ENCODE data around the gene ASIC1.
"Not testable (repeated sequence)": the region's sequence is repeated elsewhere in the genome, so short reads cannot be mapped to it uniquely, and the experiment has no call there.

ASIC1 gene

DNA sequence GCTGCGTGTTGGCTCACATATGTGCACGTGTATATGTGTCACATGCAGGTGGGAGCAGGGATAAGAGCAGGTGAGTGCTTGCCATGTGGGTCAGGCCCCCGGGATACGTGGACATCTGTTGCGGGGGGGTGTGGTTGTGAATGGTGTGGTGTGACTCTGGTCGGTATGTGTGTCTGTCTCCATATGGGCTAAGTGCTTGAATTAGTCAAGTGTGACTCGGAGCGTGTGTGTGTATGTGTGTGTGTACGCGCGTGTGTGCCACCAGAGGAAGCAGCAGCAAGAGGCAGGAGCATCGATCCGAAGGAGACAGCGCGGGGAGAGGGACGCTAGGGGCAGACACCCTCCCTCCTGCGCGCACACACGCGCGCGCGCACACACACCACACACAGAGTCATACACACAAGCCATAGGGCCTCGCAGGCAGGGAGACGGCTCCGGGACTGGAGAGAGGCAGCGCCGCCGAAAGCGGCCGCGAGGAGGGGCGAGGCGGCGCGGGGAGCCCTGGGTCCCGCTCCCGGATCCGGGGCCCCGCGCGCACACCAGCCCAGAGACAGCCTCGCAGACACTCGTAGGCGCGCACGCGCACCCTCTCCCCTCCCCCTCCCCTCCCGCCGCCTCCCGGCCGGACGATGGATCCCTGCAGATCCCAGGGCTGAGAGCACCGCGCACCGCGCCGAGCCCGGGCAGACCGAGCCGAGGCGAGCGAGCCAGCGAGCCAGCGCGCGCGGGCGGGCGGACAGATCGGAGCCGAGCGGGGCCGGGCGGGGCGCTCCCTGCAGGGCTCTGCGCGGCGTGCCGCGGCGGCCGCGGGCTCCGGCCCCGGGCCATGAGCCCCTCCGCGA, at the start of gene ASIC1:
ASIC1 (plus strand) TSS at position 597 of the 842 bp plus-strand sequence. CDS start 1,171 bp downstream, outside the sequence.
- DNase-seq (ENCODE audit: low read depth), result peak; percentile 21

DNA sequence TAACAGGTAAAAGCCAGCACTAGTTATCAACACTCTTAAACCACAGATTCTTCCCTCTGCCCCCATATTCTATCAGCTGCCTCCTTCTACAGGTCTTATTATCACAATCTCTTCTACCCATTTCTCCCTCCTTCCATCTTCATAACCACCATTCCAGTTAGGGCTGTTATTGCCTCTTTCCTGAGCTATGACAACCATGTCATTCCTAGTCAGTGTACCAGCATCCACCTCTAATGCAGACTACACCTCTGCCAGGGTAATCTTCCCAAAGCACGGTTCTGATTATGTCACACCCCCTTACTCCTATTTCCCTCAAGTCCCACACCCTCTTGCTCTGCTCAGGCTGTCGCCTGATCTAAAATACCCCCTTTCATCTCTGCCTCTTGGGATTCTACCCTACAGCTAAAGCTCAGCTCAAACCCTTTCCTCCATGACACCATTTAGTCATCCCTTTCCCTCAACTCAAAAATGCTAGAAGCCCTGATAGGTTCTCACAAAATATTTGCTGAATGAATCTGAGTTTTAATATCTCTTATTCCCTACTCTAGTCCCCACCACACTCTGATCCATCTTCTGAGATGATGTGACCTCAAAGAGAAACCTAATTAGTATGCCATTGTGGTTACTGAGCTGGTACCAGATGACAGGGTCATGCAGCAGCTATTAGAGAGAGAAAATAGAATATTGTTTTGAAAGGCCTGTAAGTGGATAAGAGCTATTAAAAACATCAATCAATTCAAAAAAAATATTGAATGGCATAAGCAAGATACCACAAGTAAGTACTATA, 43.8 kb upstream of the ASIC1 start:
- DNase-seq (ENCODE audit: low read depth), result no peak

DNA sequence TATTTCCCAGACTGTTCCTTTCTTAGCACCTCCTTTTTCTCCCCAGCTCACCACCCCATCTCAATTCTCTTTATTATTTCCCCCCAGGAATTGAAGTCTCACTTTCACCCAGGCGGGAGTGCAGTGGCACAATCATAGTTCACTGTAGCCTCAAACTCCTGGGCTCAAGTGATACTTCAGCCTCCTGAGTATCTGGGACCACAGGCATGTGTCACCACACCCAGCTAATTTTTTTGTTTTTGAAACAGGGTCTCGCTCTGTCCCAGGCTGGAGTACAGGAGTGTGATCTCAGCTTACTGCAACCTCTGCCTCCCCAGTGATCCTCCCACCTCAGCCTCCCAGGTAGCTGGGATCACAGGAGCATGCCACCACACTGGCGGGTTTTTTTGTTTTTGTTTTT, 43.1 kb upstream of the ASIC1 start:
- no peak for DNase-seq (ENCODE audit: low read depth)

DNA sequence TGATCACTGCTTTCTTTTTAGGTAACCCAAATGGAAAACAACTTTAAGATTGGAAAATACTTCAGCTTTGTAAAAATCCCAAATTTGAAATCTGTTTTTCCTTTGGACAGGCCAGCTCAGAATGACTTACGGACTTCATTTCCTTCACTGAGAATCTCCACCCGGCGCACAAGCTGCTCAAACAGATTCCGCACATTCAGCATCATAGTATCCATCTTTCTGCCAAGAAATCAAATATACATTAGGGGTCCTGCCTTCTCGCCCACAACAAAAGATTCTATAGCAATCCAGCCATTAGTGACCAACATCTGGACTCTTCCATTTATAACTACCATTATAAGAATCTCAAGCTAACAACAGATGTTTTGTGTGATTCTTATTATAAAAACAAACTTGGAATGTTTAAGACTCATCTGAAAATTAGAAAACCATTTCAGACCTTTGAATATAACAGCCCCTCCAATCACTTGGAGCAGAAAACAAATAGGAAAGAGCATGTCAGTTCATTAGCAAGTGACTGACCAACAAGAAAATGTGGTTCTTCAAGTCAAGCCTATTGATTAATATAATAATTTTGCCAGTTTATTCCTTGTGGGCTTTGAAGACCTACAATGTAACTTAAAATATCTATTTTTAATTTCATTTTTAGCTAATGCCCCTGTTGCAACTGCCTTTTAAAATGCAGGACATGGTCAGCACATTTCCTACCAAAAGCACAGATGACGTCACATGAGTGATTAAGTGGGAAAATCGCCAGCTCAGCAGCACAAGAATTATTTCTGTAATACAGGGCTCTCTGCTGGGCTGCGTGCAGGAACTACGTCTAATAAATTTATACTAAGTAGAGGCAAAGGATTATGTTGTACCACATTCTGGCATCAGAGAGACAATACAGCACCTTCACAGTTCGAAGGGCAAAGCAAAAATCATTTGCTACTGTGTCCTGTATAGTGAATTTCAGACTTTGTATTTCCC, 40.6 kb upstream of the ASIC1 start:
- DNase-seq (ENCODE audit: low read depth), result no peak

DNA sequence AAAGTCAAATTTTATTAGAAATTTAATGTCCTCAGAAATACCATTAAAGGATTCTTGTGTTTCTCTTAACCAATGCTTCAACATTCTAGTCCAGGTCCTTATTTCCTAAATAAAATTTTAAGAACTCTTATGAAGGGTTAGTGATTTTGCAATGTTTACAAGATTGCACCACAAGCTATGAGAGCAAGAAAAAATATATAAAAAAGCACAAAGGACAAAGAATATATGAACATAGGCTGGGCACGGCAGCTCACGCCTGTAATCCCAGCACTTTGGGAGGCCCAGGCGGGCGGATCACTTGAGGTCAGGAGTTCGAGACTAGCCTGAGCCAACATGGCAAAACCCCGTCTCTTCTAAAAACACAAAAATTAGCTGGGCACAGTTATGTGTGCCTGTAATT, 39.8 kb upstream of the ASIC1 start:
- no peak for DNase-seq (ENCODE audit: low read depth)

DNA sequence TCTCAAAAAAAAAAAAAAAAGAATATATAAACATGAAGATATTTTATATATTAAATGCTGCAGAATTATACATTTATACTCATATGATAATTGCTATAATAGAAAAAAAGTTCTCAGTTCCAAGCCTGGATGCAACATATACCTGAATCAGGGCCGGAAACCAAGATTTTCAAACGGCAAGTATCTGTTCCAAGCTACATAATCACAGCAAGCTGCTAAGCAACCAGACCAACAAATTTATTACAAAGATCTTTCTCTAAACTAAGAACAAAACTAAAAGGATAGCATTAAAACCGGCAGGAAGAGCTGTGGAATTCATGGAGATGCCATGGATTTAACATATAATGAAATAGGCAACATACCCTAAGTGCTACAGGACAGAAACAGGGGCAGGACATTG, 39.2 kb upstream of the ASIC1 start:
- DNase-seq (ENCODE audit: low read depth), result no peak

DNA sequence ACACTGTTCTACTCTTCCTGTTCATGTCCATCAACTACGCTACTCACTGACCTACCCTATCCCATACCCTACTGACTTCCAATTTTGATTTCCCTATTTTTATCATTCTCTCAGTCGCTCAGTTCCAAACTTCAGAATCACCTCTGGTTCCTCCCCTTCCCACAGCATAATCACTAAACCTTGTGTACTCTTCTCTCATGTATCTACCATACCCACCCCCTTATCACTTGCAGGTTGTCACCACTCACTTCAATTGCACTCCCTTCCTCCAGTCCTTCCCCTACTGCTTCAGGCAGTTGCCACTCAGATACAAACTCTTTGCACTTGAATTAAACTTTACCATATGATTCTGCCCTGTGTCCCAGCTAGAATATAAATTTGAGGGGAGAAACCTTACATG, 38.4 kb upstream of the ASIC1 start:
- no peak for DNase-seq (ENCODE audit: low read depth)

DNA sequence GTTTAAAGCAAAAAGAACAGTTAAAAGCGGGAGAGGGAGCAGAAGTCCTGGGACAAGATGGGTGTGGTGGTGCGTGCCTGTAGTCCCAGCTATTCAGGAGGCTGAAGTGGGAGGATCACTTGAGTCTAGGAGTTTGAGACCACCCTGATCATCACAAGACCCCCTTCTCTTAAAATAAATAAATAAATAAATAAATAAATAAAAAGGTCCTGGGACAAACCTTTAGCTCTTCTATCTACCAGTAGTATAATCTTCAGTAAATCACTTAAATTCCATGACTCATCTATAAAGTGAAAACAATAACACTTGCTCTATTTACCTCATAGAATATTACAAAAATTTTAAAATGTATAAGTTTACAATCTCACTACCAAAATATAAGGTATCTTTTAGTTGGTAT, 37.9 kb upstream of the ASIC1 start:
- DNase-seq (ENCODE audit: low read depth), result no peak

DNA sequence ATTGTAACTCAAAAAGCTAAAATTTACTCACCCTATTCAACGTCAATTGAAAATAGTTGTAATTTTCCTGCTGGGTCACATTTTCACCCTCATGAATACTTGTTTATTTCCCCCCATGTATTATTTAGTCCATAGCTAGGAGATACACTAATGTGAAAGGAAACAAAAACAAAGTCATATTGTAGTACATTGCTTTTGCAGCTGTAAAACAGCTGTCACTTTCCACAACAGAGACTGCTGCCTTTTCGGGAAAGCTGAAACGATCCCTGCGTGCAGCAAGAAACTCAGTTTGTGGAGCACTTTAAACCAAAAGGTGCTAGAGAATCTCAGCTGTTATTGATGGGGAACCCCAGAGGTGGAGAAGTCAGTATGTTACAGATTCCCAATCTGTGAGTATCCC, 36.4 kb upstream of the ASIC1 start:
- DNase-seq (ENCODE audit: low read depth), result no peak

DNA sequence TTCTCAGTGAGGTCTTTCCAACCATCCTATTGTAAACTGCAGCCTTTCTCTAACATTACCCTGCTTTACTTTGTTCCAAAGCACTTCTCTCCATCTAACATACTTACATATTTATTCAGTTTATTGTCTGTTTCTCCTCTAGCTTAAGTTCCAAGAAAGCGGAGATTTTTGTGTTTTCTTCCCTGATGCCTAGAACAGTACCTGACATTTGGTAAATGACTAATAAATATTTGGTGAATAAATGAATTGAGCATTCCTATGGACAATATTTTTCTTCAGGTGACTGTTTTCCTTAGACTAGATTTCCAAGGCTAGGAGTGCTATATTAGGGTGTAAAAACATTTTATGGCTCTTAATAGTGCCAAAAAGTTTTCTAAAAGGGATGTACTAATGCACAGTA, 34.5 kb upstream of the ASIC1 start:
- DNase-seq (ENCODE audit: low read depth), result no peak

DNA sequence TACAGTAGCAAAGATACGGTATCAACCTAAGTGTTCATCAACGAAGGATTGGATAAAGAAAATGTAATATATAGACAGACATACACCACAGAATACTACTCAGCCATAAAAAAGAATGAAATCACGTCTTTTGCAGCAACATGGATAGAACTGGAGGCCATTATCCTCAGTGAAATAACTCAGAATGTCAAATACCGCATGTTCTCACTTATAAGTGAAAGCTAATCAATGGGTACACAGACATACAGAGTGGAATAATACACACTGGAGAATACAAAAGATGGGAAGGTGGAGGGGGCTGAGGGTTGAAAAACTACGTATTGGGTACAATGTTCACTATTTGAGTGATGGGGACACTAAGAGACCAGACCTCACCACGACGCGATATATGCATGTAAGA, 33.2 kb upstream of the ASIC1 start:
- no peak for DNase-seq (ENCODE audit: low read depth)

DNA sequence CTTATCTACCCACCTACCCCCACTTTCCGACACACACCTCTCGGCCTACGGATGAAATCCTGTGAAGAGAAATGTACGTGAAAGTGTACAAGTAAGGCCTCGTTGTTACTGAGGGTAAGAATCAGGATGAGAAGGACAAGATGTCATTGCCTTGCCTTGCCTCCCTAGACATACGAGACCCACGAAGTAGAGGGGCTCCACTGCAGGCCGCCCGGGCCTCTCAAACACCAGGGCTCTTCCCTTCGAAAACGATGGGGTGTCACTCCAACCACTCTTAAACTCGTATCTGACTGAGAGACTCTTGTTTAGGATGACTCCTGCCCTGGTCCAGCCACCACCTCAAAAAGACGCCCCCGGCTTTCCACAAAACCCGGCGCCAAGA, 32.6 kb upstream of the ASIC1 start:
- DNase-seq (ENCODE audit: low read depth), result no peak

DNA sequence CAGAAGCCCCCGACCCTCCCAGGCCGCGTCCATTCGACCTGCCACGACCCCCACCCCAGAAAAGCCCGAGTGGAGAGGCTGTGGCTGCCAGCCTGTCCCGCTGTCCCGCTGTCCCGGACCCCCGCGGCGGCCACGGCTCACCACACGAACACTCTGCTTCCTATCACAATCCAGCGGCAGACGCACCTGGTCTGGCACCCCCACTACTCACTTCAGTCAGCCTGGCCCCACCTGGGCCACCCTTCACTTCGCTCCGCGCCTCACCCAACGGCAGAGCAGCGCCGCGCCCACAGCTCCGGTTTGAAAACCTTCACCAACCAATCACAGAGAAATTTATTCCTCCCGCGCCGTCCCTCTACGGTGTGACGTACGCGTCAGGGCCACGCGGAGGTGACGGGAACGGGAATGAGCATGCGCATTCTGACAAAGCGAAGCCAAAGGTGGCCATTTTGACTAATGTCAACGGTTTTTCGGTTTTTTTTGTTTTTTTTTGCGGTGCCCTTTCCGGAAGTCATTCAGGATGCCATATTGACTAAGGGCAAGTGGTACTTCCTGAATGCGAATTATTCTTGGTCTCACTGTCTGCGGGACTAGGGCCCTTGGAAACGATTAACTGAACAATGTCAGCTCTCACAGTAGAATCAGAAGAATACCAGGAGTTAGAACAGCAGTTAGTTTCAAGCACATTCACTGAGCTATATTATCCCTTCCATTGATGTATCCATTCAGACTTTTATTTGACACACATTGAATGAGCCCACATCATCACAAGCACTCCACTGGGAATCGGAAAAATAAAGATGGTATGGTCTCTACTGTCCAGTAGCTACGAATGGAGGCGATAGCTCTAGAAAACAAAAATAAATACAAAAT, 32.0 kb upstream of the ASIC1 start, which contains the start of gene RACGAP1:
RACGAP1 (minus strand) TSS at position 308 of the 873 bp plus-strand sequence. CDS start 8,779 bp downstream, outside the sequence.
- DNase-seq (ENCODE audit: low read depth), result peak; percentile 89

DNA sequence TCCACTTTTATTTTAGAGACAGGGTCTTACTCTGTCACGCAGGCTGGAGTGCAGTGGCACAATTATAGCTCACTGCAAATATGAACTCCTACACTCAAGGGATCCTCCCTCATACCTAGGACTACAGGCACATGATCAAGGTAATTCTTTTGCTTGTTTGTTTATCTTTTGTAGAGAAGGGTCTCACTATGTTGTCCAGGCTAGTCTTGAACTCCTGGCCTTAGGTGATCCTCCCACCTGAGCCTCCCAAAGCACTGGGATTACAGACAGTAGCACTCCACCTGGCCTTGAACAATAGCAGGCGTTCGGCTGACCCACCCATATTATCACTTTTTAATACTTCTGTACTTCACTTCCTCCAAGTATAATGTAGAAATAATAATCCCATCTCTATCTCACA, 30.7 kb upstream of the ASIC1 start:
- DNase-seq (ENCODE audit: low read depth), result no peak

DNA sequence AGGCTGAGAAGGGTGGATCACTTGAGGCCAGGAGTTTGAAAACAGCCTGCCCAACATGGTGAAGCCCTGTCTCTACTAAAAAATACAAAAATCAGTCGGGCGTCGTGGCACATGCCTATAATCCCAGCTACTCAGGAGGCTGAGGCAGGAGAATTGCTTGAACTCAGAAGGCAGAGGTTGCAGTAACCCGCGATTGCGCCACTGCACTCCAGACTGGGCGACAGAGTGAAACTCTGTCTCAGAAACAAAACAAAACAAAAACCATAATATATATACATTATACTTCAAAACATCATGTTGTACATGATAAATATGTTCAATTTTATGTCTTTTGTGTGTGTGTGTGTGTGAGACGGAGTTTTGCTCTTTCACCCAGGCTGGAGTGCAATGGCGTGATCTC, 26.9 kb upstream of the ASIC1 start:
- DNase-seq (ENCODE audit: low read depth), result not testable (repeated sequence)

DNA sequence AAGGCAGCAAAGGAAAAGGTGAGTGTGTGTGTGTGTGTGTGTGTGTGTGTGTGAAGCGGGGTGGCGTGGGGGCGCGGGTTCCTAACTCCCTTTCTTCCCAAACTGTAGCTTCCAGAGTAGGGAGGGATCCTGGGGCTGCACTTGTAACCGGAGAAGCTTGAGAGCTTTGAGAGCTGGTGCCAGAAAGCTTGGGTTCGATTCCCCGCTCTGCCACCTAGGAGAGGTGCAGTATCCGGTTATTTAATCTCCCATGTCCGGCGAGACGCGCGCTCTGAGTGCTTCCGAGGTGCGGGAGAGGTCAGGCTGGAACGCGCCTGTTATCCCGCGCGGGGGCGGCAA, 24.9 kb upstream of the ASIC1 start:
- DNase-seq (ENCODE audit: low read depth), result no peak

DNA sequence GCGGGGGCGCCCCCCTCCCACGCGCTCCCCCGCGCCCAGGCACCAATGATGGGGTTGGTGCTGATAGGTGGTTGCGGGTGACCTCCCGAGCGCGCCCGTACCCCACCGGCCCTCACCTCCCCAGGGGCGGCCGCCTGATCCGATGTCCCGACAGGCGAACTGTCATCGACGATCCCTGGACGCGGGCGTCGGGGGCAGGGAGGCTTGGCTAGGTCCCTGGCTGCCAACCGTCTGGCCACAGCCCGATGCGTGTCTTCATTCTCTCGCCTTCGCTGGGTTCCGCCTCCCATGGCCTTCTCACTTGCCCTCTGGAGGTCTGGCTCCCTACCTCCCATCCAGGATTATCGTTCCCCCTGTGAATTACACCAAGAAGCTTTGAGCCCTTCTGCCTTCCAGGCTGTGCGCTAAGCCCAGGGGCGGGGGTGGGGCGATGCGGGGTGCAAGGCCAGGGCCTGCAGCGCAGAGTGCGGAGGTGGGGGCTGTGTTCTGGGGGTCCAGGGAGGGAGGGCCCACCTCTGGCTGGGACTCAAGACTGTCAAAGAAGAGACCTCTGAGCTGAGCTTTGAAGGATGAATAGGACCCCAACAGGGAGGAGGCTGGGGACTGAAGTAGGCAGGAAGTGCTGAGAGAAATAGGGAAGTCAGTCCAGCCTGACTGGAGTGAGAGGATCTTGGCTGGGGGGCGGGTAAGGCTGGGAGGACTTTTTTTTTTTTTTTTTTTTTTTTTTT, 24.4 kb upstream of the ASIC1 start:
- no peak for DNase-seq (ENCODE audit: low read depth)

DNA sequence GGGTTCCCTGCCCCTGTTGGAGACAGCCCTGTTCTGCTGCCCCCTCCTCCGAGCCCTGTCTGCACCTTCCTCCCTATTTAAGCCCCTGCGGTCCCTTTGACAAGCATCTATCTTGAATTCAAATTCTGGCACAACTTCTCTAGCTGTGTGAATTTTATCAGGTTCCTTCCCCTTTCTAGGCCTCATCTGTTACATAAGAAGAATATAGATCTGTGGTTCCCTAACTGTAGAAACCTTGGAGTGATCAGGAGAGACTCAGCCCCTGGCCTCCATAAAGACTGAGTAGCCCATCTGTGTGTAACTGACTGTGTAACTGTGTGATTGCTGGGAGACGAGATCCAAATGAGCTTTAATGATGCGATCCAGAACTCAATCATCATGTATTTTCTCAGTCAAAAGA, 19.1 kb upstream of the ASIC1 start:
- DNase-seq (ENCODE audit: low read depth), result no peak

DNA sequence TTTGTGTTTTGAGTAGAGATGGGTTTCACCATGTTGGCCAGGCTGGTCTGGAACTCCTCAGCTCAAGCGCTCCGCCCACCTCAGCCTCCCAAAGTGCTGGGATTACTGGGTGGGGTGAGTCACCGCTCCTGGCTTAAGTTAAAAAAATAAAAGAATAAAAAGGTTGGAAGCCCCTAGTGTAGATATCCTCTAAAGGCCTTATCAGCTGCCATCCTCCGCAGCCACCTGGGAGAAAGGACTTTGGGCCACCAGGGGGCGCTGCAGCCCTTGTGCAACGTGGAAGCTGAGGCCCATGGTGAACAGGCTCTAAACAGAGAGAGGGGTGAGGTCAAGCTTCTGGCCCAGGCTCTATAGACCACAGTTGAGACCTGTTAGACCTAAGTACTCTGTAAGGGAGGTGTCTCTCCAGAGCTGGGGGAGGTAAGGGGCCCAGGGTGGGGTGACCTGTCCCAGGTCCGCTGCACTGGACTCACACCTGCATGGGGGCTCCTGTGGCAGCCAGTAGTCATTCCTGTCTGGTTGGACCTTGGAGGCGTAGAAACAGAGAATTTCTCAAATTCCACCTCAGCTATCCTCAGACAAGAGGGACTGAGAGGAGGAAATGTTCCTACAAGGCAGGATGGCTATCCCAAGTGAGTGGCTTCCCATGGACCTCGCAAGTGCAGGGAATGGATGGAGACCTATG, 18.1 kb upstream of the ASIC1 start:
- DNase-seq (ENCODE audit: low read depth), result peak; percentile 65

DNA sequence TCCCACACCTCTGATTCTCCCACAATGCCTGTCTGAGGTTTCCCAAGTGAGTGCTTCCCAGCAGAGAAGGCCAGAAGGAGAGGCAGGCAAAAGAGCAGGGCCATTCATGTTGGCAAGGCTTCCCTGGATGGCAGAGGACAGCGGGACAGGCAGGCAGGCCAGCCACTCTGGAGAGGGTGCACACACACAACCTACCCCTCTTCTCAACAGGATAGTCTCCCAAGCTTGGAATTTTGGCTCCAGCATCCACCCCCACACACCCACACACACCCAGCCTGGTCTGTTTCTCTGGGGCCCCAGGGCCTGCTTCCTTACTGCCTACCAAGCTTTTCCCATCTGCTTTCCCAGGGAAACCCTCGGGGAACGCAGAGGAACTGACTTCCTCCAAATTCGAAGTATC, 16.7 kb upstream of the ASIC1 start:
- no peak for DNase-seq (ENCODE audit: low read depth)
